HG02678 (cell line): ENCODE results near the gene BCAS4.
"Not testable (repeated sequence)": the region's sequence is repeated elsewhere in the genome, so short reads cannot be mapped to it uniquely, and the experiment has no call there.

Experiments
- ATAC-seq: cut with Tn5 transposase; IDR thresholded peaks from one replicate; pipeline ENCODE4 v1.9.1; 2021; ENCODE audit warnings: mild to moderate bottlenecking, moderate library complexity; ENCODE audit not compliant: unreplicated experiment

BCAS4 gene

DNA sequence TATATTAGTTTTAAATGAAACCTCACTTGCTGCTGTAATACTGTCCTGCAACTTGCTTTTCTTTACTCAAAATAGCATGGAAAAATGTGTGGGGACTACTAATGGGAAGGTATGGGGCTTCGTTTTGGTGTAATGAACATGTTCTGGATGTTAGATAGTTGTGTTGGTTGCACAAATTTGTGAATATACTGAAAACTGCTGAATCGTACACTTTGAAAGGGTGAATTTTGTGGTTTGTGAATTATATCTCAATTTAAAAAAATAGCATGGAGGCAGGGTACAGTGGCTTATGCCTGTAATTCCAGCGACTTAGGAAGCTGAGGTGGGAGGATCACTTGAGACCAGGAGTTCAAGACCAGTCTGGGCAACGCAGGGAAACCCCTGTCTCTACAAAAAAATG is 2.3 kb downstream of the BCAS4 start:
- ATAC-seq, result no peak

DNA sequence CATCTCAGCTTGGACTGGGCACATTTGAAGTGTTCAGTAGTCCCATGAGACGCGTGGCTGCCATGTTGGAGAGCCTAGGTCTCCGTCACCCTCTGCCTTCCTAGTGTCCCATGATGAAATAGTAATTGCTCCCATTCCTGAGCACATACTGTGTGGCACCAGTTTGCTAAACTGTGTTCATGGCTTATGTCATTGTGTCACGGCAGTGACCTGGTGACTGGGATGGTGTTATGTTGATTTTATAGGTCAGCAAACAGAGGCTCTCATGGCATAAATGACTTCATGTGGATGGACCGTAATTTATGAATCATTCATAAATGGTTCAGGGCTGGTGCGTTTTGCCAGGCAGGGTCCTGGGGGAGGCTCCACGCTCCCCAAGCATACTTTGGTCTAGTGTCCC is 3.8 kb downstream of the BCAS4 start:
- ATAC-seq, result no peak

DNA sequence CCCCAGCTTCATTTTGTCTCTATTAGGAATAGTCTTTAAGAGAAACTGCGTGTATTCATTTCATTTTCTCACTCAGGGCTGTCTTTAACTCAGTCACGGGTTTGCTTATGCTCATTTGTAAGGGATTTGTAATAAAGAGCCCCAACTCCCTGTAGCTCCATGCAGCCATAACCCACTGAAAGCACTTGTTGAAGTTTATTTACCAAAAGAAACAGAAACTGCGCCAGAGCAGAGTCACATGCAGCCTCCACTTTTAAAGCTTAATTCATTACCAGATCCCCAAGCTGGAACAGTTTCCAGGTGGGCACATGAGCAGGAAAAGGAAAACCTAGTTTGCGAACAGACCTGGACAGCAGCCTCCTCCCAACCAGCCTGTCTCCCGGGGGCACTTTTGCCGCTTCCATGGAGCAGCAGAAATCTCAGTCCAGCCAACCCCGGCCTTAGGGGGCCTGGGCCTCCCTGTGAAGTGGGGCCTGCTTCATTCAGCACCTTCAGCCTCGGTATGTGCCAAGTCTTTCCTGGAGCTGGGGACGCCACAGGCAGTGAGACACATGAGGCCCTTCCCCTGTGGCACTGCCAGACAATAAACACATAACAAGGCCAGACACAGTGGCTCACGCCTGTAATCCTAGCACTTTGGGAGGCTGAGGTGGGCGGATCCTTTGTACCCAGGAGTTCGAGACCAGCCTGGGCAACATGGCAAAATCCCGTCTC is 4.5 kb downstream of the BCAS4 start:
- no peak for ATAC-seq

DNA sequence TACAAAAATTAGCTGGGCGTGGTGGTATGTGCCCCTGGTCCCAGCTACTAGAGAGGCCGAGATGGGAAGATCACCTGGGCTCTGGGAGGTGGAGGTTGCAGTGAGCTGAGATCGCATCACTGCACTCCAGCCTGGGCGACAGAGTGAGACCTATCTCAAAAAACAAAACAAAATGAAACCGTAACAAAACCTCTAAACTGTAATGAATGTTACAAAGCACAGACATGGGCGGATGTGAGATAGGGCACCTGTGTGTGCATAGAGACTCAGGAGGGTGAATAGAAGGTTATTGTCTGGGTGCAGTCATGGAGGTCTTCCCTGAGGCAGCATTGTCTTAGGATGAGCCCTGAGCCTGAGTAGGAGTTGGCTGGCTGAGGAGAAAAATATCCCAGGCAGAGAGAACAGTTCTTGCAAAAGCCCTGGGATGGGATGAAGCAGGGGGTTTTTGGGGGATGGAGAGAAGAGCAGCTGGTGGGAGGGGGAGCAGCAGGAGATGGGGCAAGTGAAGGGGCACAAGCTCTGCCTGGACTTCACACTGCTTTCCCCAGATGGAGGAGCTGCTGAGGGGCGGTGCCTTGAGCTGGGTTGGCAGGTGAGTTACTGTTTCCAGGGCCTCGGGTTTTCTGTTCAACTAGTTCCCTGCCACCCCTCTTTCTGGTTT is 5.2 kb downstream of the BCAS4 start:
- ATAC-seq, result peak; percentile 41

DNA sequence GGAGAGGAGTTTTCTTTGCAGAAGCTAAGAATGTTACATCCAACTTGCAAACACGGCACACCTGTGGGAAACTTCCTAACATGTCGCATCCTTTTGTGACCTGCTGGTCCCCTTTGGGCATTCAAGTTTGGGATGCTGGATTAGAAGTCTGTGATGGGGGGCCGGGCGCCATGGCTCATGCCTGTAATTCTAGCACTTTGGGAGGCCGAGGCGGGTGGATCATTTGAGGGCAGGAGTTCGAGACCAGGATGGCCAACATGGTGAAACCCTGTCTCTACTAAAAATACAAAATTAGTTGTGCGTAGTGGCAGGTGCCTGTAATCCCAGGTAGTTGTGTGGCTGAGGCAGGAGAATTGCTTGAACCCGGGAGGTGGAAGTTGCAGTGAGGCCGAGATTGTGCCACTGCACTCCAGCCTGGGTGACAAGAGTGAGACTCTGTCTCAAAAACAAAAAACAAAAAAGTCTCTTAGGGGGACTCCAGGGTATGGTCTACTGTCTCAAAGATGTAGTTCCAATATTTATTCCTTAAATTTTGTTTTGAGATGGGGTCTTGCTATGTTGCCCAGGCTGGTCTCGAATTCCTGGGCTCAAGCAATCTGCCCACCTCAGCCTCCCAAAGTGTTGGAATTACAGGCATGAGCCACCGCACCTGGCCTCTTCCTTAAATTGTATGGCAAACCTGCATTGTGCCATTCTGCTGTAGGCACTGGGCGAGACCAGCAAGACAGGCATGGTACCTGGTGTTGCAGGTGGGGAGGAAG is 6.3 kb downstream of the BCAS4 start:
- not testable (repeated sequence) for ATAC-seq

DNA sequence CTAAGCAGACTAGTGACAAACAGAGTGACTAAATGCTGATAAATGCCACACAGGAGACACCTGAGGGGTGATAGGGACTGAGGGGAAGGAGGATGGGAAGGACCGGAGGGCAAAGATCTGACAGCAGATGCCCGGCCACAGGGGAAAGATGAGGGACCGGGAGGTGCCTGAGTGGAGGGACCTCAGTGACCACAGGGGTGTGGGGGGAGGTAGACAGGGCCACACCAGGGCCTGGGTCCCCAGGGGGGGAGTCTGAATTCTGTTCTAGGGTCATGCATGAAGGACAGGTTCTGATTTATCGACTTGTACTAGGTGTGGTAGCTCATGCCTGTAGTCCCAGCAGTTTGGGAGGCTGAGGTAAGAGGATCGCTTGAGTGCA is 6.9 kb downstream of the BCAS4 start:
- ATAC-seq, result no peak

DNA sequence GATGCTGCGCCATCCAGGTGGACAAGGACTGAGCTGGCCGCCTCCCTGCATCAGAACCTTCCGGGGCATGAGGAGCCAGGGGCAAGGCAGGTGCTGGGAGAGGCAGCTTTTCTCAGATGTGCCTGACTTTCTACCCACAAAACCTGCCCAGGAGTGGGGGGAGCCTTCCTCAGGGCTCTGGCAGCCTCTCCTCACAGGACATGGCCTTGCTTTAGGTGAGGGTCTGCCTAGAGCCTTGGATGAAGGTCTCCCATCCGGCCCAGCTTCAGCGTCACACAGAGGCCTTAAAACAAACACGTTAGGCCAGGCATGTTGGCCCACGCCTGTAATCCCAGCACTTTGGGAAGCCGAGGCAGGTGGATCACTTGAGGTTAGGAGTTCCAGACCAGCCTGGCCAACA is 7.4 kb downstream of the BCAS4 start:
- no peak for ATAC-seq

DNA sequence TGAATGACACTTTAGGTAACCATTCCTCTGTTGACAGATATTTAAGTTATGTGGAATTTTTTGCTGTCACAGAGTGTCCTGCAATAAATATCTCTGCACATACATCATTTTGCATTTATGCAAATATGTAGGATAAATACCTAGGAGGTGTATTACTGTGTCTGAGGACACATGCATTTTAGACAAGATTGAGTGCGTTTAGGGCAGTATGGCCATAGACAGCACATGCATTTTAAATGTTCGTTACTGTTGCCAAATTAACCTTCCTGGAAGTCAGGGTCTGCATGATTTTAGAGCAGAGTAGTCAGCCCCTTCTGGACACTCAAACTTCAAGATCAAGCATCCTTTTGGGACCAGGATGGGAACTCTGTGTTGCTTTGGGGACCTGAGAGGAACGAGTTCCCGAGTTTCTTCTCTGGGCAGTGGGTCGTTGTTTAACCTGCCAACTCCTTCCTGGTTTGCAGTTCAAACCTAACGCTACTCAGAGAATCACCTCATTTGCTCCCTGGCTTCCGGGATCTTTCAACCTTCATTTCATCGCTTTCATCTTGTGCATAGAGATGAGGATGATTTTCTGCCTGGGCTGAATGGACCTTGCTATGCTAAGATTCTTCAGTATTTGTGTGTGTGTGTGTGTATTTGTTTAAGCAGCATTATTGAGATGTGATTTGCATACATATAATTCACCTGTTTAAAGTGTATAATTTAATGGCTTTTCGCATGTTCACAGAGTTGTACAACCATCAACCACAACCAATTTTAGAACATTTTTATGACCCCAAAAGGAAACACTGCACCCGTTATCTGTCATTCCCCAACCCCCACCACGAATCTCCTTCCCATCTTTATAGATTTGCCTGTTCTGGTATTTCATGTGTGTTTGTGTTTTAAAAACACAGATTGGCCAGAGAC is 9.8 kb downstream of the BCAS4 start:
- ATAC-seq, result no peak

DNA sequence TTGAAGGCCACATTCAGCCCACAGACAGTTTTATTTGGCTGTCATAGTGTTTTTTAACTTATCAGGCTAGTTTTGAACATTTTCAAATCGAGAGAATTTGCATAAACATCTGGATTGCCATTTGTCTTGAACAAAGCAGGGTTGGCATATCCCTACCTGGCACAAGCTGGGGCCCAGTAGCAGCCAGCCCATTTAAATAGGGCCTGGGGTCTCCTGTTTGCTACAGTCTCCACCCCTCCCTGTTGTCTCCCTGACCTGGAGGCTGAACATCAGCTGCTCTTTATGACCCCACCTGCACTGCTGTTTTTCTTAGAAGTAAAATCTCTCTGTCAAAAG is 10.5 kb downstream of the BCAS4 start:
- no peak for ATAC-seq

DNA sequence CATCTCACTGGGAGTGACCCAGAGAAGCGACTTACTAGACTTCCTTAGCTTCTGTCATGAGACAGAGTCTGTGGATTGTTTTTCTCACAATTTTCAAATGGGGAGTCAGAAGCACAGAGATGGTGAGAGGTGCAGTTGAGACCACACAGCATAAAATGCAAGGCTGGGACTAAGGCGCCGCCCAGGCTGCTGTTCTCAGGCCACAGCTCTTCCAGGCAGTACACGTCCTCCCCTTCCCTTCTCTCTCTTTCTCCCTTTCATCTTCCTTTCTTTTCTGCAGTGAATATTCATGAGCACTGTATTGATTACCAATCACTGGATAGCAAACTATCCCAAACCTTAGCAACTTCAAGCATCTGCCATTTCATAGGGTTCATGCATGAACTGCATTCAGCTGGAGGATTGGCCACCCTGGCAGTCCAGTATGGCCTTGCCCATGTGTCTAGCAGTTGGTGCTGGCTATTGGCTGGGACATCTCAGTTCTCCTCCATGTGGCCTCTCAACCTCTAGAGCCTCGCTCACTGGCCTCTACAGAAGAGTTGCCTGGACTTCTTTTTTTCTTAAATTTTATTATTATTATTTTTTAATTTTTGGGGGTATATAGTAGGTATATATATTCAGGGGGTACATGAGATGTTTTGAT is 11.4 kb downstream of the BCAS4 start:
- no peak for ATAC-seq

DNA sequence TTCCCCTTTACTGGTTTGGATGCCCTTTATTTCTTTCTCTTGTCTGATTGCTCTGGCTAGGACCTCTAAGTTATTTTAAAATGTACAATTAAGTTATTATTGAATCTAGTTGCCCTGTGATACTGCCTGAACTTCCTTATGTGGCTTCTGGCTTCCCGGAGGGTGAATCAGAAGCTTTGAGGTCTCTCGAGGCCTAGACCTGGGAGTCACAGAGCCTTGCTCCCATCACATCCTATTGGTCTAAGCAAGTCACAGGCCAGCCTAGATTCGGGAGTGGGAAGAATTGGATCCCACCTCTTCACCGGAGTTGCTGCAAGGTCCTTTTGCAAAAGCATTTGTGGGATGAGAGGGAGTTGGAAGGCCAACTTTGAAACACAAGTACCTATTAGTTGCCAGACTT is 15.2 kb downstream of the BCAS4 start:
- no peak for ATAC-seq

DNA sequence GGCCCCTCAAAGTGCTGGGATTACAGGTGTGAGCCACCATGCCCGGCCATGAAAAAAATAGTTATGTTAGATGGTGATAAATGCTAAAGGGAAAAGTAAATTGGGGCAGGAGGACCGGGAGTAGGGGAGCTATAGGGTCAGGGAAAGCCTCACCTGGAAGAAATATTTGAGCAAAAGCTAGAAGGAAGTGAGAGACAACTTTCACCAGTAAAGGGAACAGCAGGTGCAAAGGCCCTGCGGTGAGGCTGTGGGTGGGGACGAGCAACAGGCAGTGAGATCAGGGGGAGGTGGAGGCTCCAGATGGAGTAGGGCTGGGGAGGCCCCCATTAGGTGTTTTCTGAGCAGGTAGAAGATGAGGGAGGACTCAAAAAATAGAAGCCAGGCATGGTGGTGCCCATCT is 16.0 kb downstream of the BCAS4 start:
- no peak for ATAC-seq

DNA sequence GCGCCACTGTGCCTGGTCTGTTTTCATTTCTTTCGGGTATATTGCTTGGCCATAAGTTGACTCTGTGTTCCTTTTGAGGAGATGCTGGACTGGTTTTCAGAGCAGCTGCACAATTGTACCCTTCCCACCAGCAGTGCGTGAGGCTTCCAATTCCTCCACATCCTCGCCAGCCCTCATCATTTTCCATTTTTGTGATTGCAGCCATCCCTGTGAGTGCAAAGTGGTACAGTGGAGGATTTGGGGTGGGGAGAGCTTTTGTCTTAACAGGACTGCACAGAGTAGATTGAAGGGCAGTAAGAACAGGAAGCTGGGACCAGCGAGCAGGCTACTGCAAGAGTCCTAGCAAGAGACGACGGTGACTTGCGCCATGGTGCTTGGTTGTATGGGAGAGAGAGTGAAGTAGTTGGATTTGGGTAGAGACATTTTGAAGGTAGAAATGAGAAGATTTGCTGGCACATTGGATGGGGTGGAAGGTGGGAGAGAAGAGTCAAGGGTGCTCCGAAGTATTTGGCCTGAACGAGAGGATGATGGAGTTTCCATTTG is 18.3 kb downstream of the BCAS4 start:
- no peak for ATAC-seq

DNA sequence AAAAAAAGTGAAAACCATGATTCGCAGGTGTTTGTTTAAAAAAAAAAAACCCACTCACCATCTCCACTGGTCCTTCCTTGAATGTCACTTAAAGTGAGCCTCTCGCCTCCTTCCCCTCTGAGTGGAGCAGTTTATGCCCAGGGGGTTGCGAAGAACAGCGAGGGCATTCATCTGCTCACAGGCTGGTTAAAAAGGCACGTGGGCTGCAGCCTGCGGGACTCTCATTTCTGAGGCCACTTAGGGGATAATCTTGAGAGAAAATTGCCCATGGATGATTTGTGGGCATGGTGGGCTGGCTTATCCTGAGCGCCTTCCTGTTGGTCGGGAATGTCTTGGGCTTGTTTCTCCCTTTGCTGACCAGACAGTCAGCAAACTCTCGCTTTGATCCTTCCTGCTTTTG is 18.9 kb downstream of the BCAS4 start:
- no peak for ATAC-seq

DNA sequence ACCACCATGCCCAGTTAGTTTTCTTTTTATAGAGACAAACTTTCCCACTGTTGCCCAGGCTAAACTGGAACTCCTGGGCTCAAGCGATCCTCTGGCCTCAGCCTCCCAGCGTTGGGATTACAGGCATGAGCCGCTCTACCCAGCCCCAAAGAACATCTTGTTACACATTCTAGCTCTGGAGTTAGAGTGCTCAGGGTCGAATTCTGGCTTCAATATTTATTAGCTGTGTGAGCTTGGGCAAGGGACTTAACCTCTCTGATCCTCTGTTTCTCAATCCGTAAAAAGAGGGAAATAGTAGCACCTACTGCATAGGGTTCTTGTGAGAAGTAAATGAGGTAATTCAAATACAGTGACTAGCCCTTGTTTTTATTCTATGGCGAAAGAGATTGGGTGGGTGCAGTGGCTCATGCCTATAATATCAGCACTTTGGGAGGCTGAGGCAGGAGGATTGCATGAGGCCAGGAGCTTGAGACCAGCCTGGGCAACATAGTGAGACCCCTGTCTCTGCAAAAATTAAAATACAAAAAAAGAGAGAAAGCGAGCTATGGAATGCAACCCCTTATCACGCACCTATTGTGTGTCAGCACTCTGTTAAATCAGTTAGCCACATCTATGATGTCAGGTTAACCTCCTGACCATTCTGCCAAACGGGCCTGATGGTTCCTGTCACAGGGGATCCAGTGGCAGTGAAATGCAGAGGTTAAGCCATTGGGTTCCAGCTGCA is 19.7 kb downstream of the BCAS4 start:
- no peak for ATAC-seq

DNA sequence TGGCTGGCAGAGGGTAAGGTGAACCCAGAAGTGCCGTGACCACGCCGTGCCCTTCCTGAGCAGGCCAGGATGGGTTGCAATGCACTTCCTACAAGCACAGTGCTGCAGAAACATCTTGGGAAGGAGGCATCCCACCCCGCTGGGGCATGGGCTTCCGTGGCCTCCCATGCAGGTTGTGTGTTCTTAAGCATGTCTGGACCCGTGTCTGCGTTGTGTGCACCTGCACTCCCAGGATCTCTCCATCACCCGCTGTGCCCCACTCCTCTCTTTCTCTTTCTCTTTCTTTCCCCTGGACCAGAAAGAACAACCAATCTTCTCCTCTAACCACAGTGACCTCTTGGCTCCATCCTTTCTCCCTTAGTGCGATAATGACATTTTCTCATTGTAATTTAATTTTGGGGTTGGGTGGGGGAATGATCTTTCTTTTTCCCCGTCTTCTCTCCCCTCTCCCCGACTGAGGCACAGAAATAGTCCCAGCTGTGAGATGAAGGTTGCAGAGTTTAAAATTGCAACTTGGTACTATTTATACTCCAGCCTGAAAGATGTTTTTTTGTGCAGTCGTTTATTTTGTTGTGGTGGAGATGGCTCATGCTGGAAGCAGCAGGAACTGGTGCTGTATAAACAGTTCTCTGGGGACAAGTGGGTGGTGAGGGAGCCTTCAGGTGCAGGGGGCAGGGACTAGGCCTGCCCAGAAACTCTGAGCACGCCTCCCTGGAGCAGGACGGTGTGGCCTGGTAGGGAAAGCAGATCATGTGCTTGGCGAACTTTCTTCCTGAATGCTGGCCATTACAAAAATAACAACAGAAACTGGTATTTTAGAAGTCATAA is 20.5 kb downstream of the BCAS4 start:
- ATAC-seq, result peak; percentile 39

DNA sequence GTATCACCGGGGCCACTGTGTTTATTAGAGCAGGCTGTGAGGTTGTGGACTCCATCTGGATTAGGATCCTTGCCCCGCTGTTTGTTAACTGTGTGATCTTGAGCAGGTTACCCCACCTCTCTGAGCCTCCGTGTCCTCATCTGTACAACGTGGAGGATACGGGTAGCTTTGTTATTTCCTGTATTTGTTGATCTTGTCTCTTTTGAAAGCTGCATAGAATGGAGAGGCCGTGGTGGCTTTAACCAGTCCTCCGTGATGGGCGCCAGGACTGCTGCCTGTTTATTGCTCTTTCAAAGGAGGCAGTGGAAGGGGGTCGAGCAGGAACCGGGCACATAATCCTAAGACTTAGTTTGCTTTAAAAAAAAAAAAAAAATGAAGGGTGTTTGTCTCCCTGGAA is 22.9 kb downstream of the BCAS4 start:
- no peak for ATAC-seq

DNA sequence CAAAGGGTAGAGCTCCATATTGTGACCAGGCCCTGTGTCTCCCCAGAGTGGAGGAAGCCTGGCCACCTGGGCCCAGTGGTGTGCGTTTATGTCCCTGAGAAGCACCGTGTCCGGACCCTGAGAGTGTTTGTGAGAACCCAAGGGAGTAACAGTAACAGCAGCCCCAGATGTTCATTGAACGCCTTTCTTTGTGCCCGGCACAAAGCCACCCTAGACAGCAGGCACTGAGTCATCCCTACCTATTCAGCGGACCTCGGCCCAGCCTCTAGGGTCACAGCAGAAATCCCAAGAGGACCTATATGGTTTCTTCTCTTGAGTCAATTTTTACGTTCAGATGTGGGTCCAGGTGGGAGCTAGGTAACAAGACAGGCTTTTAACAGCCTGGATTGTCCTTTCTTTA is 24.5 kb downstream of the BCAS4 start:
- ATAC-seq, result peak; percentile 38
